NAMALWA (cell line): Measurements from ENCODE around the gene INS.
"Not testable (repeated sequence)": the region's sequence is repeated elsewhere in the genome, so short reads cannot be mapped to it uniquely, and the experiment has no call there.

Experiments used
- DNase-seq: peaks from one replicate; pipeline ENCODE4 v3.0.0-alpha.2; 2015; ENCODE audit warnings: low spot score

INS gene

DNA sequence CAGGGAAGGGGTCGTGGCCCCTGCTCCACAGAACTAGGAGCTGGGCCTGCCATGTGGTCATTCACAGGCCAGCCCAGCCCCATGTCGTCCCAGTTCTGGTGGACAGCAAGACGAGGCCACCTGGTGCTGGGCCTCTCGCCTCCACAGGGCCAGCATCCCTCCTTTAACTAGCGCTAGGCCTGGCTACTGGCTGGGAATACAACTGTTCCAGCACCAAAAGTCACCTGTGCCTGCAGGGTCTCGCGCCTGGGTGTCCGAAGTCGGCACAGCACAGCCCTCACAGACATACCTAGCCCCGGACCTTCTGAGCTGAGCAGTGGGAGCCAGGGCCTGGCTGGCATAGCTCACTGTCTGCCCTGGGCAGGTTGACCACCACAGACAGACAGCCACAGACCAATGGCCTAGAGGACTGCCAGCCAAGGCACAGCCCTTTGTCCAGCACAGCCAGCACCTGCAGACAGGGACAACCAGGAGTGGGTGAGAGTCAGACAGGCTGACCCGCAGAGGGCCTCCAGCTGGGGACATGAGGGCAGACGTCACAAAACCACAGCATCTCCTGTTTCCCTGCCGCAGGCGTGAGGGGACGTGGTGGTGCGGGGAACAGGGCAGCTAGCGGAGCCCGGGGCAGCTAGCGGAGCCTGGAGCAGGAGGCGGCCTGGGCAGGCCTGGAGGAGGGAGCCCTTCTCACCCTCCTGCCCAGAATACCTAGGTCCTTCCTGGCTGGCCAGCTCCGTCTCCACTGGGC is 37.8 kb upstream of the INS start:
- no peak for DNase-seq

DNA sequence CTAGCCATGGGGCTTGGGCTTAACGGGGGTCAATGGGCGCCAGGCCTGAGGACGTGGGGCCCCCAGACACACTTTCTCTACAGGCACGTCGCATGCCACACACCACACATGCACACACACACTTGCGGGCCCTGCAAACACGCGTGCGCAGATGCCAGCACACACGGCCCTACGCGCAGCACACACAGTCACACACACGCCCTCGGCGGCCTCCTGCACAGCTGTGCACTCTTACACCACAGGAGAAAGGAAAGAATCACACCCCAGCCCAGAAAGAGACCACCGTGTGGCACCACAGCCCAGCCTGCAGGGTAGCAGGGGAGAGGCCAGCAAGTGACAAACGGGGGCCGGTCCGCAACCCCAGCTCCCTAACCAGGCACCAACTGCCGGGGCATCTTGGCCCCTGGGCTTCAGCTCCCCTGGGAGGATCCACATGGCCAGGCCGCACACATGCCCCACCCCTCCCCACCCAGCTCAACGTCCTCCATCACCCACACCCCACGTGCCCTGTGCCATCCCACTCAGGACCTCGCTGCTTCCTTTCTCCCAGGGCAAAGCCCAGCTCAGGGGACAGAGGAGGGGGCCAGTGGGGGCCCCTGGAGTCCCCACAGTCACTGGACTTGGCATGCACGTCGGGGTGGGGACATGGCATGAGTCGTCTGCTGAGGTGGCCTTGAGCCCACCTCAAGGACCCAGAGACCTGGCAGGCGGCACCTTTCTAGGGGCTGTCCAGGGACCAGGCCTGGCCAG is 36.9 kb upstream of the INS start:
- DNase-seq, result no peak

DNA sequence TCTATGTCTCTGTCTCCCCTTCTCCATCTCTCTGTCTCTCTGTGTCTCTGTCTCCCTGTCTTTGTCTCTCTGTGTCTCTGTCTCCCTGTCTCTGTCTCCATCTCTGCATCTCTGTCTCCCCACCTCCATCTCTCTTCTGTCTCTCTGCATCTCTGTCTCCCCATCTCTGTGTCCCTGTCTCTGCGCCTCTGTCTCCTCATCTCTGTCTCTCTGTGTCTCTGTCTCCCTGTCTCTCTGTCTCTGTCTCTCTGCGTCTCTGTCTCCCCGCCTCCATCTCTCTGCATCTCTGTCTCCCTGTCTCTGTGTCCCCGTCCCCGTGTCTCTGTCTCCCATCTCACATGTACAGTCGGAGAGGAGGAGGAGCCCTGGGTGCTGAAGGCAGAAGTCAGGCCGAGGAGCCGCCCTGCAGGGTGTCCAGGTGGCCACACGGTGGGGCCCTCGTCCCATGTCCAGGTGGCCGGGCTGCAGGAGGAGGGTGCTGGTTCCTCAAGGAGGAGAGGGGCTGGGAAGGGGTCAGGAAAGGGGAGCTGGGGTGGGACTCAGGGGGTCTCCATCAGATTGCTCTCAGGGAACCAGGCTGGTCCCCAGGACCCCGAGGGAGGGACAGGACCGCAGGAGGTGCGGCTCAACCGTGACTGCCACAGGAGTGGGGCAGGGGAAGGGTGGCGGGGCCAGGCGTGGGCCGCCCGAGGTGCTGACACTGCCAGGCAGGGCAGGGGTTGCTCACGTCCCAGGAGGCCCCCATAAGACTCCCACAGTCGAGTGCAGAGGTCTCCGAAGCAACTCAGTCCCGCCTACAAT is 36.2 kb upstream of the INS start:
- peak; percentile 75 for DNase-seq

DNA sequence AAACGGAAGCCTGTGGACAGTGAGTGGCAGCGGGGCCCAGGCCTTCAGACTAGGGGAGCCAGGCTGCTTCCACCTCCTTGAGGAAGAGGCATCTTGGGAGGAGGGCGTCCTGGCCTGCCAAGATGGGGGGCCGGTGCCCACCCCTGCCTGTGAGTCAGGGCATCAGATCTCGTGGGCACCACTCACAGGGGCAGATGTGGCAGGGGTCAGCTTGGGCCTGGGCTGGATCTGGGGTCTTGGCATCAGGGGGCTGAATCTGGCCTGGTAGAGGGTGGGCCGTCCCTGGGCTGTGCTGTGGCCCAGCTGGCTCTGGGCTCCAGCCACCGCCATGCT is 34.7 kb upstream of the INS start:
- DNase-seq, result no peak

DNA sequence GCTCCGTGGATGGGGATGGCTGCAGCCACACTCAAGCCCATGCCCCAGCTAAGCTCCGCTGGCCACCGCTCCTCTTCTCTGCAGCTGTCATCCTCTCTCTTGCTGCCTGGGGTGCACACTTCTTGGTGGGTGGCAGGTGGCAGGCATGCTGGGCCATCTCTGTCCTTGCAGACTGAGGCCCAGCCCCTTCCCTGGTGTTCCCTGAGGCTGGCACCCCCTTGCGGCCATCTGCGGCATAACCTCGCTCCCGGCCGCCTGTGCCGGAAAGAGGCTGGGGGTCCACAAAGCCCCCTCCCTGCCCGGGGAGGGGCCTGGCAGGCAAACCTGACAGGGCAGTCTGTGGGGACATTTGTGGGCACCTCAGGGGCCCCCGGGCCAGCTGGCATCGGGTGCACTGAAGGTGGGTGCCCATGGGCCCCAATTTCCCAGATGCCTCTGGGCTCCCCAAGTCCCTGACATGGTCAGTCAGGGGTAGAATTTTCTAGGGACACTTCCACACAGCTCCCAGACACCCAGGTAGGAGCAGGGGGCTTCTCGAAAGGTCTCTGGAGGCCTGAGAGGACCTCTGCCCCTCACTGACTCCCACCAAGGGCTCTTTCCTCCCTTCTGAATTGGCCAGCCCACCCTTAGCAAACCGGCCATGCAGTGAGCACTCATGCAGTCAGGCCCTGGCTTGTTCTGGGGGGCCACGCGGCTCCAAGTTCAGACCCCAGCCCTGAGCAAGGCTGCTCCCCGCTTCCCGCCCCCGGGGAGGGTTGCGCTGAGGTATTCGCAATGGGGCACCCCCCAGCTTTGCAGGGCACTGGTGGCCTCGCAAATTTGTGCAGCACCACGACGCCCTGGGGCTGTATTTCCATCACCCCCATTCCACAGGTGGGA is 34.1 kb upstream of the INS start:
- peak; percentile 60 for DNase-seq

DNA sequence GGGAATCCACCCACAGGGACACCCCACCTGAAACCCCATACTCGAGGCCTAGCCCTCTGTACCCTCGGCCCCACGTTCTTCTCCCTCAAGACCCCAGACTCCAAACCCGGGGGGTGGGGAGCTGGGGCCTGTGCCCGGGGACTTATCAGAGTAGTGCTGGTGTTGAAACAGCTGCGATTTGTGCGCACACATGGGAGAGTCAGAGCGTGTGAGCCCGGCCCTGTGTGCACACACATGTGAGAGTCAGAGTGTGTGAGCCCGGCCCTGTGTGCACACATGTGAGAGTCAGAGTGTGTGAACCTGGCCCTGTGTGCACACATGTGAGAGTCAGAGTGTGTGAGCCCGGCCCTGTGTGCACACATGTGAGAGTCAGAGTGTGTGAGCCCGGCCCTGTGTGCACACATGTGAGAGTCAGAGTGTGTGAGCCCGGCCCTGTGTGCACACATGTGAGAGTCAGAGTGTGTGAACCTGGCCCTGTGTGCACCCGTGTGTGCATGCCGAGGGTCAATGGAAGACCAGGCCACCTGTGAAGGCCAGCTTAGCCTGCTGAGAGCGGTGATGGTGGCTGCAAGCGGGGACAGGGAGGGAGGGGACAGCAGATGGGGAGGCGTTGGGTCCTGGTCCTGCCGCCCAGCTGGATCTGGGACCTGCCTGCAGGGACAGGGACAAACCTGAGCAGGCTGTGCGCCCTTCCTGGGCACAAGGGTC is 33.0 kb upstream of the INS start:
- DNase-seq, result not testable (repeated sequence)

DNA sequence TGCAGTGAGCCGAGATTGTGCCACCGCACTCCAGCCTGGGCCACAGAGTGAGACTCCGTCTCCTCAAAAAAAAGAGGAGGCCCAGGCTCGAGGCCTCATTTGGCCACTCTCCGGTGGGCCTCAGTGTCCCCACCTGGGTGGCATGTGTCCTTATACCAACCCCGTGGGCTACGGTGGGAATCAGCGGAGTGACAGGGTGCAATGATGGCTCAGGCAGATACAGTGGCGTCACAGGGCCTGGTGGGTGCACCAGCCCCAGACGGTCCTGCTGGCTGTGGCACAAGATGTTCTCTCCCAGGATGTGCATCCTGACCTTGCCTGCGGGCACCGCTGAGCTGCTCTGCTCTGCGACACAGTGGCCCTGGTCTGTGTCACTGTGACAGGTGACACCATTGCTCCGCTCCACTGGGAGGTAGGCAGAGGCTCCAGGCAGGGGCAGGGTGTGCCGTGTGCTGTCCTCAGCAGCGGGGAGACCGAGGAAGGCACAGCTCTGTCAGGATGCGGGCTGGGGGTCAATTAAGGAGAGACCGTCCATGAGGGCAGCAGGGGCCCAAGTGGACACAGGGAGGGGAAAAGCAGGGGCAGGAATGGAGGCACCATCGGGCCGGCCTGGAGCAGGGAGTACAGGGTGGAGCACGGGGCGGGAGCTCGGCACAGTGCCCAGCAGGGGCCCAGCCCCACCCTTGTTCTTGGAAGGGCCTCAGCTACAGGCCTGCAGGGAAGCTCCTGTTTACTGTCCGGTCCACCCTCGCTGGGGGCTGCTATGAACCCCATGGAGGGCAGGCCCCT is 32.3 kb upstream of the INS start:
- DNase-seq, result no peak

DNA sequence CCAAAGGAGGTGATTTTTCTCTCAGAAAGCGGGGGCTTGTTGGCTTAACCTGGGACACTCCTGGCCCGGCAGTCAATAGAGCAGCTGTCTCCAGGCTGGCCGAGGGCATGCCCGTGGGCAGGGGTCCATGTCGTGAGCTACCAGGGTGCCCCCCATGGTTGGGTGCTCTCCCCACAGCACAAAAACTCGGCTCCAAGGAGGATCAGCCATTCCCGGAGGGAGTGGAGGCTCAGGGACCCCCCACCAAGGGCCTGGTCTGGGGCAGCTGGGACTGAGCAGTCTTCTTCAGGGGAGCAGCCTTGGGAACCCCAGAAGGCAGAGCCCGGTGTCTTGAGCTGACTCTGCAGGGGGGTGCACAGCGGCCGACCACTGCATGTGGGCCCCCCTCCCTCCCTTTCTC is 31.4 kb upstream of the INS start:
- DNase-seq, result no peak

DNA sequence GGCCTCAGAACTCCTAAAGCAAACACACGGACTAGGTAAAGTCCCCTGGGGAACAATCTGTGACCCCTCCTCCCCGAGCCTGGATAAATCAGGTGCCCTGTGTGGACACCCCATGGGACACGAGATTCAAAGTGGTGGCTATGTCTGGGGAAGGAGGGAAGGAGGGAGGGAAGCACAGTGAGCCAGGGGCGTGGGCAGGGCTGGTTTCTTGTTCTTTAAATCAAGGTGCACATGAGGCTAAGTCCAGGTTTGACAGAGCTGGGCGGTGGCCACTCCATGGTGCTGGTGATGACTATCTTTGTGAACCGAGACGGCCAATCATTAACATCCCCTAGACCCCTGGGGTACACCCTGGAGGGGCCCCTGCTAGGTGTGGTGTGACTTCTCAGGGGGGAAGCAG is 30.9 kb upstream of the INS start:
- DNase-seq, result no peak

DNA sequence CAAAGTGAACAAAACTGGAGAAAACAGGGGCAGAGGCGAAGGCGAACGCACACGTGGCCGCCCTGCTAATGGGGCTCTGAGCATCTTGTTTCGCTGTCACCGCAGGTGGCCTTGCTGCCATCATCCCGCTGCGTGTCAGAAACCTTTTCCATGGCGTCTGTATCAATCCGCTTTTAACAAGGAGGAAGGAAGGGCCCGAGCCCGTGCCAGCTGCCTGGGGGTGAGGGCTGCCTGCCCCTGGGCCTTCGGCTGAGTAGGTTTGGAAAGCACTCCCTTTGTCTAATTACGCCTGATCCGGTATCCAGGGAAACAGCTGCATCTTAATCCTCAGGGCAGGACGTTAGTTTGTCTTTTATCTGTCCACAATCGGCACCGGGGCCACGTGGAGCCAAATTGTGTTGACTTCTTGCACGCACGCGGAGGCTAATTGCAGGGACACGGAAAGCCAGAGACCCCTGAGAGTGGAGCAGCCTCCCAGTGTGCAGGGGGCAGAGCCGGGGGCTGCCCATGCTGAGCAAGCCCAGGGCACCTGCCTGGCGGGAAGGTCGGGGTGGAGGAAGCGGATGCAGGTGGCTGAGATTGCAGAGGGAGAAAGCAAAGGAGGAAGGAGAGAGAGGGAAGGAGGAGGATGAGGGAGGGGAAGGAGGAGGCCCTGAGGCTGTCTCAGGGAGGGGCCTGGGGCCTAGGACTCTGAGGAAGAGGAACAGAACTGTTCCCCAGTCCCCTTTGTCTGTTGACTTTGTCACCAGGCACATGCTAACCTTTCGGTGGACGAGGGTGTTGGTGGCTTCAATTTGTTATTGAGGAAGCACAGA is 29.9 kb upstream of the INS start:
- no peak for DNase-seq

DNA sequence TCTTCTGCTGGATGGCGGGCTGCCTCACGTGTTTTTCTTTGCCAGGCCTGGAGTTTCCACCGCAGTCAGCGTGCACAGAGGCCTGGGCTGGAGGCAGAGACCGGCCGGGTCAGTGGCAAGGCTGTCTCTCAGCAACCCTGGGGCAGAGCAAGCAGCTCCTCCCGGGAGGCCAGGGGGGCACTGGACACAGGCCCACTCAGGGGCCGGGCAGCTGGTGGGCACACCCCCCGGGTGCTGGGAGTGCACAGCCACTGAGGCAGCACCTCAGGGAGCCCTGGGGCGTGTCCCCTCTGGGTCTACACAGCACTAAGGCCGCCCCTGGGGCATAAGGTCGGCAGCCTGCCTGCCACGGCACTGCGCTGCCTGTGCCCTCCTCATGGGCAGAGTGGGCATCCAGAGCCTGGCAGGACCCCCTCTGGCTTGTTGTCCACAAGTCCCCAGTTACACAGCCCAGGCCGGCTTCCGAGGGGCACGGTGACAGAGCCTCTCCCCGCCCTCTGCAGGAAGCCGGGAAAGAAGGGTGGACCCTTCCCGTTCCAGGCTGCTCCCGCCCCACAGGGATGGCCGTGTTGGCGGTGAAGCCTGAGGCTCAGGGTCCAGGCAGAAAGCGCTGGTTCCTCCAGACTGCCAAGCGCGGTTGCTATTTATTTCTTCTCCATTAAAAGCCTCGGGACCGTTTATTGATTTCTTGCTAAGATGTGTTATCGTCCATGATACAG is 29.1 kb upstream of the INS start:
- no peak for DNase-seq

DNA sequence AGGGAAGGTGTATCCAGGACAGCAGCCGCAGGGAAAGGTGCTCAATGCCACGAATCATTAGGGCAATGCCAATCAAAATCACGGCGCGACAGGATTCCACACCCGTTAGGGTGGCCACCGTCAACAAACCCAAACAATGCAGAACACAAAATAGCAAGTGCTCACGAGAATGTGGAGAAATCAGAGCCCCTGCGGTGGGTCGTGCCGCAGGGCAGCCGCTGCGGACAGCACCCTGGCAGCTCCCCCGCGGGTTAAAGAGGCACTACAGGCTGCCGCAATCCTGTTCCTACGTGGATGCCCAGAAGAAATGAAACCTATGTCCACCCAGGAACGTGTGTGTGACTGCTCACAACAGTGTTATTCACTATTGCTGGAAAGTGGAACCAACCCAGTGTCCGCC is 27.7 kb upstream of the INS start:
- DNase-seq, result no peak

DNA sequence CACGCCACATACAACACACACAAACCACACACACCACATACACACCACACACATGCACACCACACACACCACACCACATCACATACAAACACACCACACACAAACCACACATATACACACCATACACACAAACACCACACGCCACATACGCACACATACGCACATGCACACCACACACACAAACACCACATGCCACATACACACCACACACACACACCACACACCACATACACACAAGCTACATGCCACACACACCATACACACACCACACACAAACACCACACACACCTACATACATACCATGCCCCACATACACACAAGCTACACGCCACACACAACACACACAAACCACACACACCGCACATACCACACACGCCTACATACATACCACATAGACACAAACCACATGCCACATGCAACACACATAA is 26.3 kb upstream of the INS start:
- DNase-seq, result no peak

DNA sequence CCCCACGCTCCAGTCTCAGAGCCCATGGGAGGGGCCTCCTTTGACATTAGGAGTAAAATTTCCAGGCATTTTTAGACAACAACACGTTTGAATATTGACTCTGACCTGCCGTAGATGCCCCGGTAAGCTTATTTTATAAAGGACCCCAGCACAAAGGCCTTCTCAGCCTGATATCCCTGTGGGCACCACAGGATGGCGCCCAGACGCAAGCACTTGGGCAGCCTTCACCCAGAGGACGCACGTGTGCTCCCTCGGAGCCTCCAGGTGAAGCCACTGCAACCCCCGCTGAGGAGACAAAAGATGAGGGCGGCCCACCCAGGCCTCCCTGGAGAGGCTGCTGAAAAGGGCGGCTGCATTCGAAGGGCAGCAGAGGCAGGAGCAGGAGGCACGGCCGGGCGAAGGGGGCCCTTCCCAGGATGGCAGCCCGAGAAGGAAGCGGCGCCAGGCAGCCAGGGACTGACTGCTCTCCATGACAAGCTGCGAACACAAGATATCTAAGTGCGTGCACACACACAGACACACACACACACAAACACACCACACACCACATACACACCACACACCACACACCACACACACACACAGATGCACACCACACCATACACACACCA is 25.8 kb upstream of the INS start:
- peak; percentile 77 for DNase-seq

DNA sequence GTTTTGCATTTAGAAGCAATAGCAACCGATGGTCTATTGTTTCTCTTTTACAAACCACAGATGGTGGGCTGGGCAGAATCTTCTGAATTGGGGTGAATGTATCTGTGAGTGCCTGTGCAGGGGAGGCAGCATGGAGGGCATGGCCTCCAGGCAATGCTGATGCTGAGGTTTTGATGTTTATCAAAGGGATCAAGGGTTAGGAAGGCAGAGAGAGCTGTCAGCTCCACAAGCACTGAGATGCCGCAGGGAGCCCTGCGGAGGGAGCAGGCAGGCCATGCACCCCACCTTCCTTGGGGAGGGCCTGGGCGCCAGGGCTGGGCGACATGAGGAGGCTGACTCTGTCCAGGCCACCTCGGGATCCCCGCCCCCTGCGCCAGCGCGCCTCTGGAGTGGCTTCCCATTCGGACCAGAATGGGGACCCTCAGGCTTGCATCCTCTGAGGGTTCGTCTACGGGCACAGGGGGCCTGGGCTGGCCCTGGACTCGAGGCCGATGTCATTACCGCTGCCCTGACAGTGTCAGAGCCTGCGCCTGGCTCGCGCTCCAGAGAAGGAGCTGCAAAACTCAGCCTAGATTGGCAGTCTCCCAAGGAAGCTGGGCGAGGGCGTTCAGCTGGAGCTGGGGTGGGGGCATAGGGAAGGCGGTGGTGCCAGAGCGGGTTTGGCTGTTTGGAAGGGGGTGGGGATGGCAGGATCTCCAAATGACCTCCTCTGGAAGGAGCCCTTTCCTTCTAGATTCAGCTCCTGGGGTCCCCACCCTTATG is 24.5 kb upstream of the INS start:
- DNase-seq, result no peak

DNA sequence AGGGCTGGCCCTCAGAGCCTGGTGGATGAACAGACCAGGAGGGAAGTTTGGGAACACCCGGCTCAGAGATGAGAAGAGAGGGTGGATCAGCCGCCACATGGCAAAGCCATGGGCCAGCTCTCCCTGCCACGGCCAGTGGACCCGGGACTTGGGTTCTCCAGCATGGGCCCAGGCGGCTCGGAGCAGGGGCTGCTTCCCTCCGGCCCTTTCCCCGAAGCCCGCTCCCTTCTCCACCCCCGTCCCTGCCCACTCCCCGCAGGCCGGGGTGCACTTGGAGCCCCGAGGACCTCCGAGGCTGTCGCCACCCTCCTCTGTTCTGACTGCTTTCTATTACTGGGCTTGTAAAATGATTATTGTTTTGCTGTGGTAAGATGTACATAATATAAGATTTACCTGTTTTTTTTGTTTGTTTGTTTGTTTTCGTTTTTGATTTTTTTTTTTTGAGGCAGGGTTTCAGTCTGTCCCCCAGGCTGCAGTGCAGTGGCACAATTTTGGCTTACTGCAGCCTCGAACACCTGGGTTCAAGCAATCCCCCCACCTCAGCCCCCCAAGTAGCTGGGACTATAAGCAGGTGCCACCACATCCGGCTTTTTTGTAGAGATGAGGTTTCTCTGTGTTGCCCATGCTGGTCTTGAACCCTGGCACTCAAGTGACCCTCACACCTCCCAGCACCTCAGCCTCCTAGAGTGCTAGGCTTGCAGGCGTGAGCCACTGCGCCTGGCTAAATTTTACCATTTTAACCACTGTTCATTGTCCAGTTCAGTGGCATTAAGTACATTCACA is 21.9 kb upstream of the INS start:
- no peak for DNase-seq

DNA sequence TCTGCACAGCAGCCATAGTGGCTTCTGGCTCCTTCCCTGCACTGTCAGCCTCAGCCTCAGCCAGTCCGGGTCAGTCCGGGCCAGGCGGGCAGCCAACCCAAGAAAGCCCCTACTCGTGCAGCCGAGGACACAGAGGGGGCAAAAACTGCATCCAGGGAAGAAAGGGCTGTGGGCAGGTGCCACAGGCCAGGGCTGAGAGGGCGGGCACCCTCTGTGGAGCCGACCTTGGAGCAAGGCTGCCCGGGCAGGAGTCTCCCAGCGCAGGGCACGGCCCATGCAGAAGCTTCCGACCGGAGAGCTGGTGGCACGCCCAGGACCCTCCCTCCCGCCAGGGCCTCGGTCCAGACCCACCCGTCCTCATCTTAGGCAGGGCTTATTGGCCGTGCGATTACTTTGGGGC is 21.1 kb upstream of the INS start:
- DNase-seq, result no peak
